HepG2 (cell line): ENCODE measurements around the gene HOXD8. TPM values are rescaled to one million over a fixed set of nuclear protein-coding genes. Genes with fewer than 3 reads are reported as not detected.

ENCODE experiments used
- BCL3 ChIP-seq: sonication (generic); formaldehyde crosslinking; IDR thresholded peaks from 2 replicates; pipeline ENCODE4 v1.5.1; 2020; ENCODE audit warnings: mild to moderate bottlenecking, missing genetic modification reagents, moderate library complexity
- GLI4 ChIP-seq: sonication (generic); formaldehyde crosslinking; IDR thresholded peaks from 2 replicates; pipeline ENCODE4 v1.5.1; 2020; ENCODE audit warnings: missing genetic modification reagents, mild to moderate bottlenecking, moderate library complexity, borderline replicate concordance
- KDM5B ChIP-seq: sonication (generic); formaldehyde crosslinking; IDR thresholded peaks from 2 replicates; pipeline ENCODE4 v1.4.0; 2020; ENCODE audit warnings: missing genetic modification reagents, mild to moderate bottlenecking, borderline replicate concordance
- MEIS2 ChIP-seq: sonication (generic); formaldehyde crosslinking; IDR thresholded peaks from 2 replicates; pipeline ENCODE4 v1.9.0; 2021; ENCODE audit warnings: mild to moderate bottlenecking, missing genetic modification reagents
- MTF2 ChIP-seq: sonication (generic); formaldehyde crosslinking; IDR thresholded peaks from 2 replicates; pipeline ENCODE4 v1.5.0; 2020; ENCODE audit warnings: missing genetic modification reagents, borderline replicate concordance
- MYPOP ChIP-seq: sonication (generic); formaldehyde crosslinking; IDR thresholded peaks from 2 replicates; pipeline ENCODE4 v1.8.1; 2023; ENCODE audit warnings: mild to moderate bottlenecking, moderate library complexity, missing genetic modification reagents
- NFRKB ChIP-seq: fragments of 450-650 bp; IDR thresholded peaks from 2 replicates; pipeline ENCODE4 v1.6.1; 2017
- SETDB1 ChIP-seq: sonication (generic); formaldehyde crosslinking; IDR thresholded peaks from 2 replicates; pipeline ENCODE4 v1.5.1; 2020; ENCODE audit warnings: missing genetic modification reagents, mild to moderate bottlenecking, borderline replicate concordance
- ZNF143 ChIP-seq: sonication (generic); formaldehyde crosslinking; IDR thresholded peaks from 2 replicates; pipeline ENCODE4 v1.4.0; 2020; ENCODE audit warnings: missing genetic modification reagents
- ZNF275 ChIP-seq: sonication (generic); formaldehyde crosslinking; IDR thresholded peaks from 2 replicates; pipeline ENCODE4 v1.8.0; 2022; ENCODE audit warnings: missing genetic modification reagents, mild to moderate bottlenecking, inconsistent platforms, borderline replicate concordance
- ZNF318 ChIP-seq: sonication (generic); formaldehyde crosslinking; IDR thresholded peaks from 2 replicates; pipeline ENCODE4 v1.4.0; 2020; ENCODE audit warnings: mild to moderate bottlenecking, missing genetic modification reagents
- ZNF879 ChIP-seq: sonication (generic); formaldehyde crosslinking; IDR thresholded peaks from 2 replicates; pipeline ENCODE4 v1.8.1; 2023; ENCODE audit warnings: missing genetic modification reagents
- polyA plus RNA-seq, 8 experiments: library from polyadenylated mRNA; depleted of rRNA in 3 of 8; stranded (reverse) in 7 of 8; unstranded in 1 of 8; fragments of >200 nt; fragmentation: Illumina TruSeq in 4 of 8; extraction: Trizol in 4 of 8; gene quantifications; 2 replicates each; pipeline versions ENCODE4 v1.2.1 to v1.2.3, GENCODE V29; 2011 to 2016; ENCODE audit warnings: low read depth in 4 of 8, missing spikeins in 1 of 8, mixed read lengths in 1 of 8; ENCODE audit not compliant: insufficient read depth in 1 of 8
- total RNA-seq, 5 experiments: library from RNA; depleted of rRNA; stranded (reverse); fragments of >200 nt; fragmentation: Illumina TruSeq; extraction: Trizol; gene quantifications; 2 replicates each; pipeline ENCODE4 v1.2.3, GENCODE V29; 2016; ENCODE audit warnings: low read depth in 1 of 5

Gene HOXD8
- total and polyA plus RNA-seq, 2 of the 13 experiments (the other 11 are each of a cell fraction or from before 2014, with no cell fraction given) = not detected

- TF ChIP-seq ZNF318 (CRISPR knock-in tag) (no peak), SETDB1 (CRISPR knock-in tag) (0 out of 2 replicates have a peak, but pooled peaks have one; percentile 33), ZNF143 (CRISPR knock-in tag) (0 out of 2 replicates have a peak, but pooled peaks have one; percentile 26), NFRKB (no peak), MTF2 (peak; percentile 97; the same call in 1 of the 2 replicates), BCL3 (peak; percentile 87; the same call in 1 of the 2 replicates), ZNF275 (CRISPR knock-in tag) (peak; percentile 88; the same call in 1 of the 2 replicates), ZNF879 (peak; percentile 80; the same call in 1 of the 2 replicates), MYPOP (CRISPR knock-in tag) (peak; percentile 27; the same call in 1 of the 2 replicates), MEIS2 (CRISPR knock-in tag) (peak; percentile 63; the same call in 1 of the 2 replicates), GLI4 (CRISPR knock-in tag) (peak; percentile 75; the same call in 1 of the 2 replicates), KDM5B (peak; percentile 80; the same call in 1 of the 2 replicates)
These were observed 41.2 kb upstream of the HOXD8 start (continued) for GRCh38 chr2:176088048-176088936.
